Activated CD8-positive, alpha-beta memory T cell treated with anti-CD3 and anti-CD28 coated beads, Interleukin-2, amount 50 U/mL, for 1 hour (primary cell): ENCODE measurements around the gene CCDC15.

Source experiments
- DNase-seq: peaks from one replicate; pipeline ENCODE4 v3.0.0-alpha.2; 2020; ENCODE audit errors: extremely low read depth

The CCDC15 gene, protein sequence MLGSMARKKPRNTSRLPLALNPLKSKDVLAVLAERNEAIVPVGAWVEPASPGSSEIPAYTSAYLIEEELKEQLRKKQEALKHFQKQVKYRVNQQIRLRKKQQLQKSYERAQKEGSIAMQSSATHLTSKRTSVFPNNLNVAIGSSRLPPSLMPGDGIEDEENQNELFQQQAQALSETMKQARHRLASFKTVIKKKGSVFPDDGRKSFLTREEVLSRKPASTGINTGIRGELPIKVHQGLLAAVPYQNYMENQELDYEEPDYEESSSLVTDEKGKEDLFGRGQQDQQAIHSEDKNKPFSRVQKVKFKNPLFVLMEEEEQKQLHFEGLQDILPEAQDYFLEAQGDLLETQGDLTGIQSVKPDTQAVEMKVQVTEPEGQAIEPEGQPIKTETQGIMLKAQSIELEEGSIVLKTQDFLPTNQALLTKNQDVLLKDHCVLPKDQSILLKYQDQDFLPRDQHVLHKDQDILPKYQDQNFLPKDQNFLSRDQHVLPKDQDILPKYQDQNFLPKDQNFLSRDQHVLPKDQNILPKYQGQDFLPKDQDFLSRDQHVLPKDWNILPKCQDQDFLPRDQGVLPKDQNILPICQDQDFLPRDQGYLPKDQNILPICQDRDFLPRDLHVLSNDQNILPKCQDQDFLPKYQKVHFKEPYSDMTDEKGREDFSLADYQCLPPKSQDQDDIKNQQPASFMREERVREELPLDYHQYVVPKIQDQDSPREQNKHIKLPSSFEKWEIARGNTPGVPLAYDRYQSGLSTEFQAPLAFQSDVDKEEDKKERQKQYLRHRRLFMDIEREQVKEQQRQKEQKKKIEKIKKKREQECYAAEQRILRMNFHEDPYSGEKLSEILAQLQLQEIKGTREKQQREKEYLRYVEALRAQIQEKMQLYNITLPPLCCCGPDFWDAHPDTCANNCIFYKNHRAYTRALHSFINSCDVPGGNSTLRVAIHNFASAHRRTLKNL

DNA sequence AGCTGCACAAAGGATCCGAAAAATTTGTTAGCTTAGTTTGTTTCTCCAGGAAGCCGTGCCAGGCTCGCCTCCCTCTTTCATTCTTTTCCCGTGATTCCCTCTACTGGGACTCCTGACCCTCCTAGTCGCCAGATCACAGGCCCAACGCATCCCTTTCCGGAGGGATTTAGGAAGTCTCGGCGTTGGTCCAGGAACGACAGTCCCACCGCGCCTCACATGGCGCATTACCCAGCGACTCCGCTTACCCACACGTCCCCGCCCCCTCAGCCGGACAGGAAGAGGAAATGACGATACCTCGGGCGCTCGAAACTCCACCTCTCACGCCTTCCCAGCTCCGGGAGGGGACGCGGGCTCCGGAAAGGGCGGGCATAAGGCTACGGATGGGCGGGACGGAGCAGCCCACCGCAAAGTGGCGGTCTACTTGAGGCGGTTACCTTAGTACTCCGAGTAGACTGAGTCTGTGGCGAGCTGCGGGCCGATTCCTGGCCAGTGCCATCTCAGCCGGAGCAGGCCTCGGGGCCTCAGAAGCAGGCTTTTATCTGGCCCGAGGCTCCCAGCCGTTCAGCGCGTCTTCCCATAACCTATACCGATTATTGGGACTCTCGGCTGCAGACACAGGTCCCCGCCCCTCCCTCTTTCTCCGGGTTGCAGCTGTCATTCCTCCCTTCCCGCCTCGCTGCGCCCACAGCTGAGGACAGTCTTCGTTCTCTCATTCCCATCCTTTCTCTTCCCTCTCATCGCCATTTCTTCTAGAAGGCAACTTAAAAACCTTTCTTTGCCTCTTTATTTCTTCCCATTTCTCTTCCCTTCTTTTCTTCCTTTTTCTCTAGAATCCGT, at the start of gene CCDC15:
Gene CCDC15 (plus strand): TSS at position 450 of the 837 bp plus-strand sequence. CDS start 531 bp downstream, outside the sequence.
- DNase-seq: peak; percentile 91

DNA sequence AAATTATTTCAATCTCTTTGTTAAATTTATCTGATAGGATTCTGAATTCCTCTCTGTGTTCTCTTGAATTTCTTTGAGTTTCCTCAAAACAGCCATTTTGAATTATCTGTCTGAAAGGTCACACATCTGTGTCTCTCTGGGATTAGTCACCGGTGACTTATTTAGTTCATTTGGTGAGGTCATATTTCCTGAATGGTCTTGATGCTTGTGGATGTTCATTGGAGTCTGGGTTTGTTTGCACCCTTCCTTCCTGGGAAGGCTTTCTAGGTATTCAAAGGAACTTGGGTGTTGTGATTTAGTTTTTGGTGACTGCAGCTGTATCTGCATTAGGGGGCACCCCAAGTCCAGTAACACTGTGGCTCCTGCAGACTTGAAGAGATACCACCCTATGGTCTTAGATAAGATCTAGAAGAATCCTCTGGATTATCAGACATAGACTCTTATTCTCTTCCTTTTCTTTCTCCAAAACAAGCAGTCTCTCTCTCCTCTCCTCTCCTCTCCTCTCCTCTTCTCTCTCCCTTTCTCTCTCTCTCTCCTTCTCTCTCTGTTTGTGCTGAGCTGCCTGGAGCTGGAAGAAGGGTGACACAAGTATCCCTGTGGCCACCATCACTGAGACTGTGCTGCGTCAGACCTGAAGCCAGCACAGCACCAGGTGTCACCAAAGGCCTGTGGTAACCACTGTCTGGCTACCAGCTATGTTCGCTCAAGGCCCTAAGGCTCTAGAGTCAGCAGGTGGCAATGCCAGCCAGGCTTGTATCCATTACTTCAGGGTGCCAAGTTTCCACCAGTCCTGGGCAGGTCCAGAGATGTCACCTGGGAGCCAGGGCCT, 38.2 kb upstream of the CCDC15 start:
- DNase-seq: no peak

DNA sequence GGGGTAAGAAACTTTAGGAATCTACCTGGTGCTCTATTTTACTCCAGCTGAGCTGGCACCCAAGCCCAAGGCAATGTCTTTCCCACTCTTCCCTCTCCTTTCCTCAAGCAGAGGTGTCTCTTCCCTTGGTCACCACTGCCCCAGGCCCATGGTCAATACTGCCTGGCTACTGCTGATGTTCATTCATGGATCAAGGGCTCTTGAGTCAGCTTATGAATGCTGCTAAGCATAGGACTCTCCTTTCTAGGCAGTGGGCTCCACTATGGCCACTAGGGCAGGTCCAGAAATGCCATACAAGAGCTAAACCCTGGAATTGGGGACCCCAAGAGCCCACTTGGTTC, 37.7 kb upstream of the CCDC15 start:
- DNase-seq: no peak

DNA sequence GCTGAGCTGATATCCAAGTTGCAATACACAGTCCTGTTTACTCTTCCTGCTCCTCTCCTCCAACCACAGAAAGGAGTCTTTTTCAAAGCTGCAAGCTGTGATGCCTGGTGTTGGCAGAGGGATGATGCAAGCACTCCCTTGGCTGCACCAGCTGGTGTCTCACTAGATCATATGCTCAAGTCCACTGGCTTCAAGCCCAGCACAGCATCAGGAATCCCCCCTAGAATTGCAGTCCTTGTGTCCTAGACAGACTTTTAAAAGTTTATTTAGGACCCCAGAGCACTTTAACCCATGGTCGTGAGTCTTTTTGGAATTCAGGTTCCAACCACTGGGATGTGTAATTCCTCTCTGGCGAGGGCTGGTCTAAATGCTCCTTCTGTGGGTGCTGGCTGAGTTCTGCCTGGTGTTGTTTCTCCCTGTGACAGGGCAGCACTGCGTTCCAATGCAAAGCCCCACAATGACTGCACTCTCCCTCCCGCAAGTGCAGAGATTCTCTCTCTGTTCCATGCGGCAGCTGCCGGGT, 36.8 kb upstream of the CCDC15 start:
- no peak for DNase-seq

DNA sequence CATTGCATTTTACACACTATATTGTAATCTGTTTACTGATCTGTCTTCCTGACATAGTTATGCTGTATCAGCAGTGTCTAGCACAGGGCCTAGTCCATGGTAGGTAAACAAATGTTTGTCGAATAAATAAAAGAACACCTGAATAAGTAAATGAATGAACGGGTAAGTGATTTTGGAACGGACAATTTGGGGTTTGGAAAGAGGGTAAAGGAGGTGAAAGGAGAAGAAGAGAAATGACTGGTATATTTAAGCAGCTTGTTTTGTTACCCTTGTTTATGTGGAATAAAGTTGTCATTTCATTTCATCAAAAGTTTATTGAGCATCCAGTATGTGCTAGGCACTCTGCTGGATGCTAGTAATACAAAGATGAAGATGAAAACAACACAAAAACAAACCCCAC, 35.1 kb upstream of the CCDC15 start, which contains the start of gene HEPN1:
Gene HEPN1 (plus strand): TSS at position 301 of the 400 bp plus-strand sequence.
- no peak for DNase-seq

DNA sequence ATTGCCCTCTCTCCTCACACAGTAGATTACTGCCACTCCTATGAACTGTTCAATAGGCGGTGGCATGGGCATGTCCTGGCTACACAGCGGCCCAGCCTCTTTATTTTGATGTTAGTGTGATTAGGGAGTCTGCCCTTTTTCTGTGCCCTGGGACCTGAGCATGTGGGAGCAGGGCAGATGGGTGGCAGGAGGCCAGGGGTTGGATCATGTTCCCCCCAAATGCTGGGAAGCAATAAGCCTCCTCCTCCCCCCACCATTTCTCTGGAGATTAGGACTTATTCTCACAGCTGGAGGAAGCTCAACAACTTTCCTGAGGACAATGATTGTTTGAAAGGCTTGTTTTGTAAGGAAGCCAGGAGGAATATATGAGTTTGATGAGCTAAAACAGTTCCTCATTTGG, 34.1 kb upstream of the CCDC15 start:
- no peak for DNase-seq

DNA sequence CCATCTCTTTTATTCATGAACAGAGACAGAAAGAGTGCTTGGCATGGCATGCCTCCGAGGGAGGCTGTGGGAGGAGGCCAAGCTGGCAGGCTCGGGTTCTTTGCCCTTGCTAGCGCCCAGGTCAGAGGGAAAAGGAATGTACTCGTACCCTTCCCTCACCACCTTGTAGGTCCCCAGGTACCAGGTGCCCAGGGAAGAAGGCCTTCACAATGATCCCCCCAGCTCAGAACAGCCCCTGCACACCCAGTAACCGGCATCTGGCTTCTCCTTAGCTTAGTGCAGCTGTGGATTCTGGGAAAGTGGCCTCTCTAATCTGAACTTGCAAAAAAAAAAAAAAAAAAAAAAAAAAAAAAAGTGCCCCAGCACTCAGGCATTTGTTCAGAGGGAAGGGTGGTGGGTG, 33.6 kb upstream of the CCDC15 start:
- DNase-seq: no peak

DNA sequence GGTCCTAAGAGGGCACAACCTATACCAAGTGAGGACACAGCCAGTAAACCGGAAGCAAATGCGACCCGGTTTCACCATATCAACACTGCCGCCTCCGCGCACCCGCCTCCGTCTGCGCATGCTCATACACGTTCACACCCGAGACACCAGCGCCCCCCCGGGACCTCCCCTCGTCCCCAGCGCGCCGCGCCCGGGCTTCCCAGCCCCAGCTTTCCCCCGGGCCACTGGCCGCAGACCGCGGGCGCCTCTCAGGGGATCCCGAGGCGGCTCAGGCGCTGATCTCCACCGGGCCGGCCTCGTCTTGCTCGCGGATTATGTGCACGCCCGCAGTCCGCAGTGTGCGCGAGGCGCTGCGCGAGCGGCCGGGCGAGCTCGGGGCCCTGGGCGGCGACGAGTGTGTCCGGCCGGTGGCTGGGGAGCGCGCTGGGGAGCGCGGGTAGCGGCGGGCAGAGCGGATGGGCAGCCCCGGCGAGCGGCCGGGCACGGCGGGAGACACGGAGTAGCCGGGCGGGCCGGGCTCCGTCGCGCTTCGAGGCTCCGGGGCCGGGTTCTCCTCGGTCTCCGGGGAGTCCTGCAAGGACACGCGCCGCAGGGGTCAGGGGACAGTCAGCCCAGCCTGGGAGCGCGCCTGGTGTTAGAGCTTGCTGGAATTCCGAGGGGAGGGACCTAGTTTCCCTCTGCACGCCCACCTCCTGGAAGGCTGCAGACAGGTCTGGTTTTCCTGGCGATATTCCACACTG, 33.0 kb upstream of the CCDC15 start:
- peak; percentile 47 for DNase-seq

DNA sequence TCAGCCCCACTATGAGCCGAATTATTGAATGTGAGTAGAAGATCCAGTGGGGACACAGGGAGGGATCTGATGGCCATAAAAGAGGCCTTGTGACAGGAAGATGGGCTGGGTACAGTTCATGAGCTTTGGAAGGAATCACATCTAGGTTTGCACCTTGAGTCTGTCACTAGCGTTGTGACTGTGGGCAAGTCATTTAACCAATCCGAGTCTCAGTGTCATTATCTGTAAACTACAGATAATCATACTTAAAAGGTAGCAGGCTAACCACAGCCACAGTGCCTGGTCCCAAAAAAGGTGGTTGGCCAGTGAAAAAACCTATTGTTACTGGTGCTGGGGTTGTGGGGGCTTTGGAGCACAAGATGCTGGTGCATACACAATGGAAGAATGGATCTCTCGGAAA, 31.2 kb upstream of the CCDC15 start:
- no peak for DNase-seq

DNA sequence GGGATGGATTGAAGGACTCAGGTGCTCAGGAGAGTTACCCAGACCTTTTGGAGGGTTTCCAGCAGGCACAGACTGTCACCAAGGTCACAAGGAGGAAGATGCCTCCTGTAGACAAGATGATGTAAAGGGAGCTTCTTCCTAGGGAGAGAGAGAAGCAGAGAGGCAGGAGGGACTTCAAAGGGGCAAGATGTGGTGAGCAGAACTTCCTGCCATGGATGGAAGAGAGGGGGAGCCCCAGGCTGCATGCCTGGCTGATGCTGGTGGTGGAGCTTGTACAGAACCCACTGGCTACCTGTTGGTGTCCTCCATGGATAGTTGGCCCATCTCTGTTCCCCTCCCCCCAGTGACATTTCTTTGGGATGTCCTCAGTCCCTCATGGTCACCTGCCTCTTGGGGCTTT, 30.7 kb upstream of the CCDC15 start:
- DNase-seq: no peak

DNA sequence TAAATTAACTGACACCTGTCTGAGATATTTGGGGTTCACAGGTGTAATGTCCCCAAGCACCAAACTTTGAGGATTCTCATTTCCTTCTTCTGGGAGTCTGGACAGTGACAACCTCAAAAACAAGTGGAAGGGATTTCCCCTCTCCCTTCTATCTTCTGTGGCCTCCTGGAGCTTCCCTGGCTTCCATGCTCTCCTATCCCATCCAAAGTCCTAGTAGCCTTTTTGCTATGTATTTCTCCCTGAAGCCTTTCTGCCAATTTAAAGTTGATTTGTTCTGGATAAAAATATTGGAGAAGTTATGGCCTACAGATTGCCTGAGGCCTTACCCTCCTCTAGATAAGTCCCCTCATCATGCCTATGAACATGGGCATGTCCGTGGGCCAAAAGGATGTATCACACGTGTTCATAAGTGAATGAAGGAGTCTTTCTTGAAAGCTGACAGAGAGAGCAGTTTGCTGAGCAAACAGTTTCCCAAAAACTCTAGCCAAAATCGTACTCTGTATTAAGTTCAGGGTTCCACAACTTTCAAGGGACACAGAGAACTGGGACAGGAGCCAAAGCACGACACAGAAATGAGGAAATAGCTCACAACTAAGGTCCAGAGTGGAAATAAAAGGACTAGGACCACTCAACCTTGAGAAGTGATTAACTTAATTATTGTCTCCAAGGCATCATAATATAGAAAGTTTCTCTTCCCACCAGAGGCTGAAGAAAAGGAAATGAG, 24.9 kb upstream of the CCDC15 start:
- no peak for DNase-seq

DNA sequence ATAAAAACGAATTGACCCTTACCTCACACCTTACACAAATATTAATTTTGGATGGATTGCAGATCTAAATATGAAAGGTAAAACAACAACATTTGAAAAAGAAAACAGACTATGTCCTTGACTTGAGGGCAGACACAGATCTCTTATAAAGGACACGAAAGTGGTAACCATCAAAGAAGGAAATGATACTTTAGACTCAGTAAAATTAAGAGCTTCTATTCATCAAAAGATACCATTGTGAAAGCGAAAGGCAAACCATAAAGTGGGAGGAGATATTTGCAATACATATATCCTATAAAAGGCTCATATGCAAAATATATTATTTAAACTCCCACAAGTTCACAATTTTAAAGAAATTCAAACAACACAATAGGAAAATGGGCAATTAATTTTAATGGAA, 23.2 kb upstream of the CCDC15 start:
- no peak for DNase-seq

DNA sequence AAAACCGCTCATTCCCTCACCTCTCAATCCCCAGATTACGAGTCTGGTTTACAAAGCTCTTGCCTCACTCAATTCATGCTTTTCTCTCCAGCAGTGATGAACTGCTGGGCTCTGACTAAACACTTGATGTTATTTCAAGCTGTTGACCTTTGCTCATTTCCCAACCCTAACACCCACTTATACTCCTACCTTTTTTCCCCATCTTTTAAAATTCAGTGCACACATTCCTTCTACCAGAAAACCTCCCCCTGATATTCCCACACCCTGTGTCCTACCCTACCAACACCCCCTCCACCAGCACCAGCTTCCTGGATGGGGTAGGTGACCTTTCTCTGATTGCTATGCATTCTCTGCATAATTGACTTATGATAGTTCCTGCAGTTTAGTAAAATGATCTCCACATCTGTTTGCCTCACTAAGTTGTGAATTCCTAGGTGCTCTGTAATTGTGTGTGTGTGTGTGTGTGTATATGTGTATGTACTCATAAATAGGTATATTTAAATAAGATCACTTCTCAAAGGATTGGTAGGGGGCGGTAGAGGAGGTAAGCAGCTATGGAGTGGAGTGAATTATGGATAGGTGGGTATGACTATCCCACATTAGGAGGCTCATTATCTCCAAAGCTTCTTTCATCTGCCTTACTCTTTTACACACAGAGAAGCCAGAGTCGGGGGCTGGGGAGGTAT, 19.0 kb upstream of the CCDC15 start:
- DNase-seq: no peak

DNA sequence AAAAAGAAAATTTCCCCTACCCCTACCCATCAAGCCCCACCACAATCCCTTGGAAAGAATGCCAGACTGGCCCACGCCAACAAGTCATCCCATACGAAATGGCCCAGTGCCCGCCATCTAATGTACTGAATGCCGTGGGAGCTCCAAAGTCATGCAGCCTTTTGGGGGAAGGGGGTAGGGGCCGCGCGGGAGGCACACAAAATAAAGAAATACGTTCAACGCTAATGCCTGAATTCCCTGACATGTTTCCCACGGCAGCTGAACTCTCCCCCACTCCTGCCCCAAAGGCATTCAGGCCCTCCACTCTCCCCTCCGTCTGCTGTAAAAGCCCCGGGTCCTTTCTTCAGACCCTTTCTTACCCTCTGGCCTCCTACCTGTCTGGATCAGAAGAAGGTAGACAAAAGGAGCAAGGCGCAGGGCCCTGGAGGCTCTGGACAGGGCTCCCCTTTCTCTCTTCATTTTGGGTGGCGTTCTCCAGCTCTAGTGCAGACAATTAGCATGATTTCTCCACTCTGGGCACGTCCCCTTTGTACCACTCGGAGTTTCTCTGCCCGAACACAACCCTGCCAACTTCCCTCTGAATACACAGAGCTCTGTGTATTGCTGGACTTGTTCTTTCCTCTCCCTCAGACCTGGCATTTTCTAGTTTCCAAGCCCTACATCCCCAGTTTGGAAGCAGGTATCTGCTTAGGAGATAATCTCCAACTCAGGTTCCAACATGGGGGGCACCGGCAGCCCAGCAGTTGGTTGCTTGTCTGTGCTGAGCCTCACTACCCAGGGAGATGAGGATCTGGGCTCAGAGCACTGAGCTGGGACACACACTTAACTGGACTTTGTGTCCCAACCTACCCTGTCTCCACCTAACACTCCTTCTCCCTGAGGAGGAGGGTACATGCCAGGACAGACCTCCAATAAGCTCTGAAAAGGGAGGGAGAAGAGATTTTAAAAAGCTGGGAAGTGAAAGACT, 18.2 kb upstream of the CCDC15 start, which contains the start of gene HEPACAM:
Gene HEPACAM (minus strand): TSS at position 500 of the 967 bp plus-strand sequence. CDS start 41 bp downstream, at position 459.
- DNase-seq: no peak

DNA sequence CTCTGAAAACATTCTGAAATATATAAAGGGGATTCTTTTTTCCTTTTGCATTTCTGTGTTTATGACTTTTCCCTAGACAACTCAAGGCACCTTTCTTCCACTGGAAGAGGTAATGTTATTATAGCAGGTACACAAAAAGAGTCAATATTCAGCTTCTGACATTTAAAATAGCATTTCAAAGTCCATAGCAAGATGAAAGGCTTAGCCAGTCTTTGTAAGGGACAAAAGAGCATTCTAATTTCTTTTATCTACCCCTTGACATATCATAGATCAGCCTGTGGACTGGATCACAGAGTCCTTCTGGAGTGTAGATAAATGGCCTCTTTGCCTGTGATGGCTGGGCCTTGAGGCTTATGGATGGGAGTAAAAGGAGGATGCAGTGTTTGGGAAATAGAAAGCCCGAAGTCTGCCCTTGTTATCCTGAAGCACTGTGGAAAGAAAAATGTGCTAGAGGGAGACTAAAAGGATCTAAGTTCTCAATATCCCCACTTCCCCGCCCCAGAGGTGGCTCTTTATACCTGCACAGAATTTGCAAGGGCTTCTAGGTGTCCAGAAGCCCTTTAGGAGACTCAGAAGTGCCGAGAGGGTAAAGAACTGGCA, 16.6 kb upstream of the CCDC15 start:
- no peak for DNase-seq

DNA sequence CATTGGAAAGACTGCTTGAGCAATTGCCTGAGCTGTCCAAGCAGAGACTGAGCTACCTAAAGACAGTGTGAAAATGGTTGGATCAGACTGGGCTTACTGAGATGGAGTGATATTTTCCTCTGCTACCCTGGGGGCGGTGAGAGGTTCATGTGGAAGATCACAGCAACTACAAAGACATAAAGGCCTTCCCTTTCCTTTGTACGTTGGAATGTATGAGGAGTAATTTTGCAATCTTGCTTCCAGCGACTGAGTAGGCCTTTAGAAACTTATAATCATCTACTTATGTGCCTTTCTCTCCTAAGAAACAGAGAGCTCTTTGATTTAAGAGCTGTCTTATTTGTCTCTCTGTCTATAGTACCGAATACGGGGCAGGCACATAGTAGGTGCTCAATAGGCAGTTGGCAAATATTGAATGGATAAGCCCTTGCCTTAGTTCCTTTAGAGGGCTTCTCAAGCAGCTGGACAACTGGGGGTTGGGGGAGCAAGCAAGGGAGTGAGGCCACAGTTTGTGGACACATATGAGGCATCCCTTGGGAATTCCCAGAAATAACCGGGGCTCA, 15.7 kb upstream of the CCDC15 start:
- DNase-seq: no peak

DNA sequence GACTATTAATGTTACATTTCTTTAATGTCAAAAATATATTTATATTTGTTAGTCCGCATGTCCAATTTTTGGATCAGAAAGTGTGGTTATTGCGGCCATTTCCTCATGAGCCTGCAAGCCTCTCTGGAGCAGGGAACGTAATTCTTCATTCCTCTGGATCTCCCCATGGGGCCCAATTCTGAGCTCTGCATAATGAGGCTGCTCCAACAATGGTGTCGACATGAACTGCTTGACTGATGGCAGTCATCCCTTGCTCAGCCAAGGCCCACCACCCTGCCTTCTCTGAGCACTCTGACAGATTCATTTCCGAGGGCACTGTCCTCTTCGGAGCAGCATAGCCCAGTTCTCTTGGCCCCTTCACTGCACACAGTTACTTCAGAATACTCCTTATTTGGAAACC, 15.0 kb upstream of the CCDC15 start:
- no peak for DNase-seq
